ENCODE measurements around the gene IL12B.

Gene IL12B

GRCh38 chr5:159331093-159331973 lies 1.0 kb upstream of the IL12B start:
- peak overlapping the region; percentile 71 for H3K9ac ChIP-seq (ENCODE audit: low read depth, low read length)
- peaks cover 42% of the 10 kb centered on the region for H3K4me1 ChIP-seq (ENCODE audit: control insufficient read depth, insufficient read depth, low read length)
- H3K4me3 ChIP-seq (ENCODE audit: low read length), result peak overlapping the region; percentile 68
- peak overlapping the region; percentile 79 for H3K4me2 ChIP-seq (ENCODE audit: low read length)
- no peaks in the 10 kb centered on the region for H3K36me3 ChIP-seq (ENCODE audit: insufficient read depth, low read length)
- H3K9me3 ChIP-seq (replicated peaks; ENCODE audit: low read length), result no peaks in the 10 kb centered on the region
- no peaks in the 10 kb centered on the region for H3K27me3 ChIP-seq (ENCODE audit: control insufficient read depth, insufficient read depth, low read length)

GRCh38 chr5:159324986-159325385 lies 5.3 kb downstream of the IL12B start:
- H3K9ac ChIP-seq (ENCODE audit: low read depth, low read length), result no peak overlapping the region
- no peak overlapping the region for H3K4me2 ChIP-seq (ENCODE audit: low read length)
- H3K9me3 ChIP-seq (replicated peaks; ENCODE audit: low read length), result no peaks in the 10 kb centered on the region
- no peaks in the 10 kb centered on the region for H3K36me3 ChIP-seq (ENCODE audit: insufficient read depth, low read length)
- peaks cover 13% of the 10 kb centered on the region for H3K4me1 ChIP-seq (ENCODE audit: control insufficient read depth, insufficient read depth, low read length)
- H3K4me3 ChIP-seq (ENCODE audit: low read length), result no peak overlapping the region
- H3K27me3 ChIP-seq (ENCODE audit: control insufficient read depth, insufficient read depth, low read length), result peaks cover 4% of the 10 kb centered on the region

- Histone ChIP-seq H3K9me3 (replicated peaks; ENCODE audit: low read length) (no peaks in the 10 kb centered on the region), H3K4me1 (ENCODE audit: control insufficient read depth, insufficient read depth, low read length) (peaks cover 11% of the 10 kb centered on the region), H3K4me2 (ENCODE audit: low read length) (no peak overlapping the region), H3K9ac (ENCODE audit: low read depth, low read length) (no peak overlapping the region), H3K4me3 (ENCODE audit: low read length) (no peak overlapping the region), H3K36me3 (ENCODE audit: insufficient read depth, low read length) (no peaks in the 10 kb centered on the region), H3K27me3 (ENCODE audit: control insufficient read depth, insufficient read depth, low read length) (peaks cover 4% of the 10 kb centered on the region)
These were observed 6.1 kb downstream of the IL12B start for GRCh38 chr5:159324102-159324755.

- Histone ChIP-seq H3K4me2 (ENCODE audit: low read length) (no peak overlapping the region), H3K27me3 (ENCODE audit: control insufficient read depth, insufficient read depth, low read length) (peaks cover 4% of the 10 kb centered on the region), H3K4me3 (ENCODE audit: low read length) (no peak overlapping the region), H3K36me3 (ENCODE audit: insufficient read depth, low read length) (no peaks in the 10 kb centered on the region), H3K4me1 (ENCODE audit: control insufficient read depth, insufficient read depth, low read length) (peaks cover 12% of the 10 kb centered on the region), H3K9ac (ENCODE audit: low read depth, low read length) (no peak overlapping the region), H3K9me3 (replicated peaks; ENCODE audit: low read length) (no peaks in the 10 kb centered on the region)
These were observed 8.1 kb downstream of the IL12B start for GRCh38 chr5:159322180-159322579.

- no peaks in the 10 kb centered on the region for H3K9me3 ChIP-seq (replicated peaks; ENCODE audit: low read length)
- H3K36me3 ChIP-seq (ENCODE audit: insufficient read depth, low read length), result no peaks in the 10 kb centered on the region
- peaks cover 14% of the 10 kb centered on the region for H3K4me1 ChIP-seq (ENCODE audit: control insufficient read depth, insufficient read depth, low read length)
- H3K9ac ChIP-seq (ENCODE audit: low read depth, low read length), result no peak overlapping the region
- H3K27me3 ChIP-seq (ENCODE audit: control insufficient read depth, insufficient read depth, low read length), result peaks cover 4% of the 10 kb centered on the region
- H3K4me2 ChIP-seq (ENCODE audit: low read length), result no peak overlapping the region
- no peak overlapping the region for H3K4me3 ChIP-seq (ENCODE audit: low read length)
These were observed 10.5 kb downstream of the IL12B start for GRCh38 chr5:159319832-159320231.

- H3K4me2 ChIP-seq (ENCODE audit: low read length), result no peak overlapping the region
- H3K9me3 ChIP-seq (replicated peaks; ENCODE audit: low read length), result no peaks in the 10 kb centered on the region
- H3K27me3 ChIP-seq (ENCODE audit: control insufficient read depth, insufficient read depth, low read length), result peaks cover 4% of the 10 kb centered on the region
- no peak overlapping the region for H3K4me3 ChIP-seq (ENCODE audit: low read length)
- no peak overlapping the region for H3K9ac ChIP-seq (ENCODE audit: low read depth, low read length)
- H3K4me1 ChIP-seq (ENCODE audit: control insufficient read depth, insufficient read depth, low read length), result peaks cover 9% of the 10 kb centered on the region
- no peaks in the 10 kb centered on the region for H3K36me3 ChIP-seq (ENCODE audit: insufficient read depth, low read length)
These were observed 10.9 kb downstream of the IL12B start for GRCh38 chr5:159319363-159319762.

- peaks cover 4% of the 10 kb centered on the region for H3K27me3 ChIP-seq (ENCODE audit: control insufficient read depth, insufficient read depth, low read length)
- no peaks in the 10 kb centered on the region for H3K36me3 ChIP-seq (ENCODE audit: insufficient read depth, low read length)
- H3K9ac ChIP-seq (ENCODE audit: low read depth, low read length), result no peak overlapping the region
- no peak overlapping the region for H3K4me2 ChIP-seq (ENCODE audit: low read length)
- no peak overlapping the region for H3K4me3 ChIP-seq (ENCODE audit: low read length)
- H3K9me3 ChIP-seq (replicated peaks; ENCODE audit: low read length), result no peaks in the 10 kb centered on the region
- peaks cover 4% of the 10 kb centered on the region for H3K4me1 ChIP-seq (ENCODE audit: control insufficient read depth, insufficient read depth, low read length)
These were observed 11.8 kb downstream of the IL12B start for GRCh38 chr5:159318448-159318847.

- no peak overlapping the region for H3K9ac ChIP-seq (ENCODE audit: low read depth, low read length)
- no peaks in the 10 kb centered on the region for H3K36me3 ChIP-seq (ENCODE audit: insufficient read depth, low read length)
- no peak overlapping the region for H3K4me3 ChIP-seq (ENCODE audit: low read length)
- no peak overlapping the region for H3K4me2 ChIP-seq (ENCODE audit: low read length)
- no peaks in the 10 kb centered on the region for H3K9me3 ChIP-seq (replicated peaks; ENCODE audit: low read length)
- H3K4me1 ChIP-seq (ENCODE audit: control insufficient read depth, insufficient read depth, low read length), result peaks cover 4% of the 10 kb centered on the region
- H3K27me3 ChIP-seq (ENCODE audit: control insufficient read depth, insufficient read depth, low read length), result peaks cover 4% of the 10 kb centered on the region
These were observed 12.4 kb downstream of the IL12B start for GRCh38 chr5:159317849-159318248.

GRCh38 chr5:159316519-159317383 lies 13.5 kb downstream of the IL12B start:
- Histone ChIP-seq H3K36me3 (ENCODE audit: insufficient read depth, low read length) (no peaks in the 10 kb centered on the region), H3K4me2 (ENCODE audit: low read length) (no peak overlapping the region), H3K27me3 (ENCODE audit: control insufficient read depth, insufficient read depth, low read length) (peaks cover 7% of the 10 kb centered on the region), H3K9ac (ENCODE audit: low read depth, low read length) (no peak overlapping the region), H3K4me1 (ENCODE audit: control insufficient read depth, insufficient read depth, low read length) (peaks cover 4% of the 10 kb centered on the region), H3K9me3 (replicated peaks; ENCODE audit: low read length) (no peaks in the 10 kb centered on the region), H3K4me3 (ENCODE audit: low read length) (no peak overlapping the region)

GRCh38 chr5:159313197-159313596 lies 17.1 kb downstream of the IL12B start:
- H3K36me3 ChIP-seq (ENCODE audit: insufficient read depth, low read length), result no peaks in the 10 kb centered on the region

GRCh38 chr5:159311063-159311462 lies 19.2 kb downstream of the IL12B start:
- H3K4me1 ChIP-seq (ENCODE audit: control insufficient read depth, insufficient read depth, low read length), result no peaks in the 10 kb centered on the region
- H3K4me2 ChIP-seq (ENCODE audit: low read length), result no peak overlapping the region
- peaks cover 13% of the 10 kb centered on the region for H3K27me3 ChIP-seq (ENCODE audit: control insufficient read depth, insufficient read depth, low read length)
- no peak overlapping the region for H3K4me3 ChIP-seq (ENCODE audit: low read length)
- no peaks in the 10 kb centered on the region for H3K9me3 ChIP-seq (replicated peaks; ENCODE audit: low read length)
- no peaks in the 10 kb centered on the region for H3K36me3 ChIP-seq (ENCODE audit: insufficient read depth, low read length)
- H3K9ac ChIP-seq (ENCODE audit: low read depth, low read length), result no peak overlapping the region

More at GRCh38 chr5:159313197-159313596, 17.1 kb downstream of the IL12B start:
- H3K9ac ChIP-seq (ENCODE audit: low read depth, low read length), result no peak overlapping the region
- H3K4me1 ChIP-seq (ENCODE audit: control insufficient read depth, insufficient read depth, low read length), result peaks cover 4% of the 10 kb centered on the region
- H3K9me3 ChIP-seq (replicated peaks; ENCODE audit: low read length), result no peaks in the 10 kb centered on the region
- H3K4me3 ChIP-seq (ENCODE audit: low read length), result no peak overlapping the region
- no peak overlapping the region for H3K4me2 ChIP-seq (ENCODE audit: low read length)
- peaks cover 13% of the 10 kb centered on the region for H3K27me3 ChIP-seq (ENCODE audit: control insufficient read depth, insufficient read depth, low read length)

Data from skeletal muscle satellite cell (primary cell).